ENCODE measurements around the gene FCHO1. TPM values are rescaled to one million over a fixed set of nuclear protein-coding genes. Genes with fewer than 3 reads are reported as not detected.

Gene FCHO1
- total RNA-seq, 2 experiments from 2014 or later: 54.3 to 54.5 TPM

DNA sequence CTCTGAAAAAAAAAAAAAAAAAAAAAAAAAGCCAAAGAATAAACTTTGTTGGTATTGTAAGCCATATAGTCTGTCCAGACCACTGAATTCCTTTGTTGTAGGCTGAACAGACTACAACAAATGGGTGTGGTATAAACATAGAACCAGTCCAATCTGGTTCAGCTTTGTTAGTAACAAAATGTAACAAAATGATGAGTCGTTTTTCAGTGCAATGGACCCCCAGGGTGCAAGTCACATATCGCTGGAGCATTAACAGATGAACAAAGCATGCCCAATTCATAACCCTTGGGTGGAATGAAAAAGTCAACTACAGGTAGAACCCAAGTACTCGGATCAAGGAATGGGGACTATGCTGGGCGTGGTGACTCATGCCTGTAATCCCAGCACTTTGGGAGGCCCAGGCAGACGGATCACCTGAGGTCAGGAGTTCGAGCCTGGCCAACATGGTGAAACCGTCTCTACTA lies 13.6 kb upstream of the FCHO1 start:
- H3K4me1 Mint-ChIP-seq (ENCODE audit: low read depth): peaks cover 8% of the 10 kb centered on the region
- no peak for DNase-seq
- H3K4me3 Mint-ChIP-seq: no peak overlapping the region
- peaks cover 18% of the 10 kb centered on the region for H3K36me3 Mint-ChIP-seq
- H3K9me3 Mint-ChIP-seq: no peaks in the 10 kb centered on the region
- ChIA-PET CTCF (interaction anchor here (1.2 kb wide), 1 partner anchor 13 kb away, joined by 3 read pairs; no protein-coding TSS in a partner anchor), POLR2A (interaction anchor here (1.0 kb wide), 1 partner anchor 13 kb away, joined by 3 read pairs; the partner anchor contains the start of gene FCHO1)
- no peak overlapping the region for H3K27ac Mint-ChIP-seq
- intact Hi-C loops (cut with micrococcal nuclease): no loop called here
- no peaks in the 10 kb centered on the region for H3K27me3 Mint-ChIP-seq

DNA sequence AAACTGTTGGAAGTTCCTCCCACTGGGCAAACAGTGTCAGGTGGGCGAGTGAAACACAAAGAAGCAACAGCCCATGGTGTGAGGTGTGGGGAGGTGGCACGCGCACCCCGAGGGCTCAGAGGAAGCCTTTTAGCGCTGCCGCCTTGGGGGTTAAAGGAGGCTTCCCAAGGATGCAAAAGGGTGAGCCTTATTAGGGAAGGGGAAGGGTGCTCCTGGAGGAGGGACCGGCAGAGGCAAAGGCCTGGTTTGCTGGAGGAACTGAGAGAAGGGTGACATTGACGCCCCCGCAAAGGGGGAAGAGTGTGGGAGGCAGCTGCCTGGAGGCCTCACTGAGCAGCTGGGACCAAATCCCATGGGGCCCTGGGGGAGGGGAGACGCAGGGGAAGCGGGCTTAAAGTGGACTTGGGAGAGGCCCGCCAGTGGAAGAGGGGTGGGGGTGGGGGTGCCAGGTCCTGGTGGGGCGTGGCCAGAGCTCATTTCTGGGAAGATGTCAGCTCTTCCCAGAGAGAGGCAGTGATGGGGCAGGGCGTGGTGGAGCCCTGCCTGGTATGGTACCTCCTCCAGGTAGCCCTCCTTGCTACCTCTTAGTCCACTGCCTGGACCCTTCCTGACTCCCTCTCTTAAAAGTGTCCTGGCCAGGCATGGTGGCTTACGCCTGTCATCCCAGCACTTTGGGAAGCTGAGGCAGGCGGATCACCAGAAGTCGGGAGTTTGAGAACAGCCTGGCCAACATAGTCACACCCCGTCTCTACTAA lies 12.0 kb upstream of the FCHO1 start:
- intact Hi-C loops (cut with micrococcal nuclease): no loop called here
- Mint-ChIP-seq H3K4me1 (ENCODE audit: low read depth) (peaks cover 12% of the 10 kb centered on the region), H3K27ac (peak overlapping the region; percentile 49), H3K9me3 (no peaks in the 10 kb centered on the region), H3K27me3 (no peaks in the 10 kb centered on the region), H3K4me3 (no peak overlapping the region), H3K36me3 (peaks cover 11% of the 10 kb centered on the region)
- CTCF ChIA-PET: interaction anchor here (0.9 to 1.2 kb wide), 2 partner anchors 14 to 199 kb away, joined by 3 read pairs; no protein-coding TSS in a partner anchor
- DNase-seq: no peak
- POLR2A ChIA-PET: no interaction called here

DNA sequence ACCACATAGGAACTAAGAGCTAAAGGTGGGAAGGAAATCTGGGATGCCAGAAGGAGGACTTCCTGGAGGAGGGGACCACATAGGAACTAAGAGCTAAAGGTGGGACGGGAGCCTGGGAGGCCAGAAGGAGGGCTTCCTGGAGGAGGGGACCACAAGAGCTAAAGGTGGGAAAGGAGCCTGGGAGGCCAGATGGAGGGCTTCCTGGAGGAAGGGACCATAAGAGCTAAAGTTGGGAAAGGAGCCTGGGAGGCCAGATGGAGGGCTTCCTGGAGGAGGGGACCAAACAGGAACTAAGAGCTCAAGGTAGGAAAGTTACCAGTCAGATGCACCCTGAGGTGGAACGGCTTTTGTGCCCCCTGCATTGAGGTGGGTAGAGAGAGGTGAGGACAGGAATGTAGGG lies 9.8 kb upstream of the FCHO1 start:
- no peak for DNase-seq
- peaks cover 2% of the 10 kb centered on the region for H3K36me3 Mint-ChIP-seq
- no peak overlapping the region for H3K4me3 Mint-ChIP-seq
- no peak overlapping the region for H3K27ac Mint-ChIP-seq
- intact Hi-C loops (cut with micrococcal nuclease): no loop called here
- CTCF ChIA-PET: interaction anchor here (1.4 to 1.5 kb wide), 2 partner anchors 168 to 245 kb away, joined by 3 to 4 read pairs; no protein-coding TSS in a partner anchor
- H3K27me3 Mint-ChIP-seq: no peaks in the 10 kb centered on the region
- H3K4me1 Mint-ChIP-seq (ENCODE audit: low read depth): peaks cover 13% of the 10 kb centered on the region
- POLR2A ChIA-PET: interaction anchor here (0.7 to 1.7 kb wide), 3 partner anchors 10 to 98 kb away, joined by 3 to 5 read pairs (median 5); partner anchors contain the start of gene FCHO1
- no peaks in the 10 kb centered on the region for H3K9me3 Mint-ChIP-seq

DNA sequence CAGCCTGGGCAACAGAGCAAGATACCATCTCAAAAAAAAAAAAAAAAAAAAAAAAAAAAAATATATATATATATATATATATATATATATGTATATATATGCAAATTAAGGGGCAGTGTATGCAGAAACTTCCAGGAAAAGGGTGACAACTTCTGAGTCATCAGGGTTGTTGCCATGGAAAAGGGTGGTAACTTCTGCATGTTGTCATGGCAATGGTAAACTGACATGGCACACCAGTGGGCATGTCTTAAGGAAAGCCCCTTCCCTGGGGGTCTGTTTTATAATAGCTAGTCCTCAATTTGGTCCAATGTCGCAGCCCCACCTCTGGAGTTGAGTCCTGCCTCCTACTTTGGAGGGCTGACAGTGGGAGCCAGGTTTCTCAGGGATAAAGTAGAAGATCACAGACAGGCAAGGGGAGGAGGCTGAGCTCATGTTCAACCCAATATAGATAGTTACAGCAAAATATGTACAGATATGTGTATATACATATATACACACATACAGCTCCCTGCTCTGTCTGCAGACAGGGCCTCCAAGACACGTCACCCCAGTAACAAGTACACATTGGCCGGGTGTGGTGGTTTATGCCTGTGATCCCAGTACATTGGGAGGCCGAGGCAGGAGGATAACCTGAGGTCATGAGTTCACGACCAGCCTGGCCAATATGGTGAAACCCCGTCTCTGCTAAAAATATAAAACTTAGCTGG lies 7.2 kb upstream of the FCHO1 start:
- no peaks in the 10 kb centered on the region for H3K9me3 Mint-ChIP-seq
- H3K27me3 Mint-ChIP-seq: no peaks in the 10 kb centered on the region
- no peaks in the 10 kb centered on the region for H3K36me3 Mint-ChIP-seq
- CTCF ChIA-PET: no interaction called here
- peak overlapping the region; percentile 64 for H3K27ac Mint-ChIP-seq
- POLR2A ChIA-PET: no interaction called here
- DNase-seq: peak; percentile 45
- intact Hi-C loops (cut with micrococcal nuclease): no loop called here
- H3K4me1 Mint-ChIP-seq (ENCODE audit: low read depth): peaks cover 24% of the 10 kb centered on the region
- no peak overlapping the region for H3K4me3 Mint-ChIP-seq

DNA sequence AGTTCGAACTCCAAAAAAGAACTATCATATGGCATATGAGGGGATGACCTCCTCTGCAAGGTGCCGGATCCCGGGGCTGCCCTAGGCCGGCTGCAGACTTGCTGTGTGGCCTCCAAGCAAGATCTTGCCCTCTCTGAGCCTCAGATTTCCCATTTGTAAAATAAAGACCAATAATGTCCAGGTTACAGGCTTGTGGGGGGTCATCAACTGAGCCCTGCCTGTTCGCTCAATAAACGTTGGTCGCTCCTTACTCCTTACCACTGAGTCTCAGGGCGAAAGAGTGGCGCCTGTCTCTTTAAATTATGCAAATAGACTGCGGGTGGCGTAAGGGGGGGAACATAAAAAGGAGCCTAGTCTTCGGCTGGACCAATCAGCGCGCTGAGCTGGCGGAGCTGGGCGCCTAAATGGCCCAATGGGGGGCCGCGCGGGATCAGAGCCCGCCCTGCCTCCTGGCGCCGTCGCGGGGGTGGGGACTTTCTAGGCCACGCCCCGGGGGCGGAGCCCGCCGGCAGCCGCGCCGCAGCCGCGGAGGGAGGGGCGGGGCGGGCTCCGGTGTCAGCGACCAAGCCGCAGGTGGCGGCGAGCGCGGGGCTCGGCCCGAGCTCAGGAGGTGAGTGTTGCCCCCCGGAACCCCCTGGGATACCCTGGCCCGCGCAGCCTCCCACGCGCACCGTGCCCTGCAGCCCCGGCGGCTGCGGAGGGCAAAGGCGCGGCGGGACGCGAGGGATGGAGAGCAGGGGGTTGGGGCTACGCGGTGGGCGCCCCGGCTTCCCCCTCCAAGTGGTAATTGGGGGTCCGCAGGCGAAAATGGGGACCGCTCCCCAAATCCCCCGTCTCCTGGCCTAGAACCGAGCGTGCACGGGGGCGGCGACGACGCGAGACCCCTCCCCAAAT lies 3.8 kb upstream of the FCHO1 start:
- Mint-ChIP-seq H3K27ac (peak overlapping the region; percentile 65), H3K4me3 (peak overlapping the region; percentile 83), H3K9me3 (no peaks in the 10 kb centered on the region), H3K27me3 (no peaks in the 10 kb centered on the region), H3K36me3 (peaks cover 3% of the 10 kb centered on the region), H3K4me1 (ENCODE audit: low read depth) (peaks cover 39% of the 10 kb centered on the region)
- CTCF ChIA-PET: interaction anchor here (1.2 kb wide), 1 partner anchor 37 kb away, joined by 4 read pairs; no protein-coding TSS in a partner anchor
- intact Hi-C loops (cut with micrococcal nuclease): loop anchor here (2.0 to 5.0 kb wide), 2 partner anchors 29 to 1085 kb away; partner anchors contain the start of genes MAP1S, SMIM7 and TMEM38A
- peak; percentile 97 for DNase-seq
- POLR2A ChIA-PET: interaction anchor here (0.5 kb wide), 1 partner anchor 532 kb away, joined by 6 read pairs; no protein-coding TSS in a partner anchor

DNA sequence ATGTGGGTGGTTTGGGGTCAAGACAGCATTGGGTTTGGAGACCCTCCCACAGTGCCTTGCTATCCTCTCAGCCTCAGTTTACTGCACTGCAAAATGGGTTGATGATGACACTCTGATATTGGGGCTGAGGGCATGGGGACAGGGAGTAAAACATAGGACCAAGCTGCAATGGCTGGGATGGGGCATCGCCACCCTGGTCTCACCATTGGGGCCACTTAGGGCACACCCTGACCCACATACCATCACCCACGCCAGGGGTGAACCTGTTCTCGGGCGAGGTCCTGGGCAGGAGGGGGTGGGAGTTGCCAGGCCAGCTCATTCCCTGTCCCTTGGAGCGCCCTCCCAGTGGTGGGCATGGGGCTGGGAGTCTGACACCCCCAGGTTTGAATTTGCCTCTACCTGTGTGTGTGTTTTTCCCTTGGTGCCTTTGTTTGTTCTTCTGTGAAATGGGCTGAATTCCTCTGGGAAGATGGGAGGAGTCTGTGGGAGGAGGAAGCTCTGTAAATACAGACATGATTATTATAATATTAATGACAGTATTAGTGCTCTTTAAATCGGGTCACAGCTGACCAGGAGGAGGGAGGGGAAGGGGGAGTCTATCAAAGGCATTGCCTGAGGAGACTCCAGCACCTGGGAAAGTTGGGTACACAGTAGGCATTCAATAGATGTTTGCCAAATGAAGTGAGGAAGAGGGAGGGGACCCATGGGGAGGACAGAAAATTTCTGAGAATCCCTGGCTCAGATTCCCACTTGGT lies 2.2 kb upstream of the FCHO1 start:
- H3K4me3 Mint-ChIP-seq: peak overlapping the region; percentile 83
- intact Hi-C loops (cut with micrococcal nuclease): loop anchor here (5.0 kb wide), 1 partner anchor 1087 kb away; the partner anchor contains the start of genes SMIM7 and TMEM38A
- ChIA-PET POLR2A (interaction anchor here (0.6 to 1.7 kb wide), 2 partner anchors 14 to 110 kb away, joined by 3 read pairs; no protein-coding TSS in a partner anchor), CTCF (no interaction called here)
- peaks cover 7% of the 10 kb centered on the region for H3K36me3 Mint-ChIP-seq
- no peaks in the 10 kb centered on the region for H3K27me3 Mint-ChIP-seq
- H3K9me3 Mint-ChIP-seq: no peaks in the 10 kb centered on the region
- H3K27ac Mint-ChIP-seq: peak overlapping the region; percentile 95
- no peak for DNase-seq
- peaks cover 44% of the 10 kb centered on the region for H3K4me1 Mint-ChIP-seq (ENCODE audit: low read depth)

DNA sequence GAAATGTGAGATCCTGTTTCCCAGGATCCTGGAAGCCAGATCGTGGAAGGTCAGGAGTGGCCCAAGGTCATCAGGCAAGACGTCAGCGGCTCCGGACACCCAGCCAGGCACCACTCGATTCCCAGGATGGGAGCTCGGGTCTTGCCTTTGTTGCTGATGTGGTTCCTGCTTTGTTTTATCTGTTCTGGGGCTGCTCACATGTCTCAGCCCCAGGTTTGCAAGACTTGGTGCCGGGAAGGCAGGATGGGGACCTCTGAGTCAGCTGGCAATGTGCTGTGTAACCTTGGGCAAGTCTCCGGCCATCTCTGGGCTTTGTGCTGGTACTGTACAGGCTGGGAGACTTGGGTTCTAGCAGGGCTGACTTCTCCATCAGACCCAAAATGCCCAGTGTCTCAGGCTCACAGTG lies 1.4 kb upstream of the FCHO1 start:
- Mint-ChIP-seq H3K4me3 (peak overlapping the region; percentile 83), H3K4me1 (ENCODE audit: low read depth) (peaks cover 51% of the 10 kb centered on the region), H3K27ac (peak overlapping the region; percentile 95), H3K36me3 (peaks cover 13% of the 10 kb centered on the region), H3K9me3 (no peaks in the 10 kb centered on the region), H3K27me3 (no peaks in the 10 kb centered on the region)
- ChIA-PET POLR2A (interaction anchor here (1.7 to 2.2 kb wide), 2 partner anchors 98 to 114 kb away, joined by 4 to 11 read pairs; partner anchors contain the start of gene JAK3), CTCF (no interaction called here)
- peak; percentile 73 for DNase-seq
- intact Hi-C loops (cut with micrococcal nuclease): loop anchor here (5.0 kb wide), 1 partner anchor 1088 kb away; the partner anchor contains the start of genes SMIM7 and TMEM38A

DNA sequence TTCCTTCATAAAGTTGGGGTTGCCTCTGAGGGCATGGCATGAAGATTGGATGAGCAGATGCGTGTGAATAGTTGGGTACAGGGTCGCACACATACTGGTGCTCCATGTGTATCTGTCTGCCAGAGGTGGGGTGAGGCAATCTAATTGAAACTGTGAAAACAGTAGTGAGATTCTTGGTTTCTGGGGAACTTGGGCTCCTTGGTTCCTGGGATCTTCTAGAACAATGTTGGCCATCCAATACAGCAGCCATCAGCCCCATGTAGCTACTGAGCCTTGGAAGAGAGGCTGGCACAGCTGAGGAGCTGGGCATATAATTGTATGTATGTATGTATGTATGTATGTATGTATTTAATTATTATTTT lies 616 bp downstream of the FCHO1 start:
- Mint-ChIP-seq H3K9me3 (no peaks in the 10 kb centered on the region), H3K27me3 (no peaks in the 10 kb centered on the region), H3K4me3 (peak overlapping the region; percentile 83), H3K36me3 (peaks cover 27% of the 10 kb centered on the region), H3K27ac (peak overlapping the region; percentile 95), H3K4me1 (ENCODE audit: low read depth) (peaks cover 65% of the 10 kb centered on the region)
- intact Hi-C loops (cut with micrococcal nuclease): no loop called here
- ChIA-PET CTCF (interaction anchor here (1.1 to 1.6 kb wide), 2 partner anchors 26 to 181 kb away, joined by 3 to 6 read pairs; partner anchors contain the start of gene CCDC124), POLR2A (interaction anchor here (0.7 to 2.2 kb wide), 5 partner anchors 23 to 142 kb away, joined by 3 to 11 read pairs (median 6); partner anchors contain the start of genes JAK3, MAP1S and RPL18A)
- no peak for DNase-seq

DNA sequence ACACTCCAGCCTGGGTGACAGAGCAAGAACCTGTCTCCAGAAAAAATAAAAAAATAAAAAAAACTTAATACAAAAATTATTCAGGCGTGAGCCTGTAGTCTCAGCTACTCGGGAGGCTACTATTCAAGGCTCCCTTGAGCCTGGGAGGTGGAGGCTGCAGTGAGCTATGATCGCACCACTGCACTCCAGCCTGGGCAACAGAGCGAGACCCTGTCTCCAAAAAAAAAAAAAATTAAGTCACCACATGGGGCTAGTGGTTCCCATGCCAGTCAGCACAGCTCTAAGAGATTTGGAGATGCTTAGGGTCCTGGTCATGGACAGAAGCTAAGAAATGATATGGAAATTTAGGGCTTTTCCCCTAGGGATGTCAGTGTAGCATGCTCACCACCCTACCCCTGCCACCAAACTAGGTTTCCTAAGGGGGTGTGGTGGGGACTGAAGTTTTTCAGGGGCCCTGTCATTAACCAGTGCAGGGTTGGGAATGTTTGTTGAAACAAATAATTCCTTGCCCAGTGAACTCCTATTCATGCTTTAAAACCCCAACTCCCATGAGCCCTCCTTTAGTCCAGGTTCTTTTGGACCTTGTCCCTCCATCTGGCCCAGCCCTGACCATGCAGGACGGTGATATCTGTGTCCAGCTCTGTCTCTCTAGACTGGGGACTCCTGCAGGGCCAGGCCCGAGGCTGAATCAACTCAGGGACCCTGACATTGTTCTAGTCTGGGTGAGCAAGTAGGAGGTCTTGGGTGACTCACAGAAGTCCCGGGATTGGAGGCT lies 1.8 kb downstream of the FCHO1 start:
- H3K27me3 Mint-ChIP-seq: no peaks in the 10 kb centered on the region
- H3K27ac Mint-ChIP-seq: no peak overlapping the region
- peaks cover 62% of the 10 kb centered on the region for H3K4me1 Mint-ChIP-seq (ENCODE audit: low read depth)
- POLR2A ChIA-PET: interaction anchor here (0.6 to 2.1 kb wide), 4 partner anchors 22 to 424 kb away, joined by 3 to 6 read pairs (median 4); partner anchors contain the start of gene RPL18A
- no peak for DNase-seq
- CTCF ChIA-PET: interaction anchor here (0.7 kb wide), 1 partner anchor 35 kb away, joined by 3 read pairs; no protein-coding TSS in a partner anchor
- H3K36me3 Mint-ChIP-seq: peaks cover 32% of the 10 kb centered on the region
- no peaks in the 10 kb centered on the region for H3K9me3 Mint-ChIP-seq
- intact Hi-C loops (cut with micrococcal nuclease): no loop called here
- no peak overlapping the region for H3K4me3 Mint-ChIP-seq

DNA sequence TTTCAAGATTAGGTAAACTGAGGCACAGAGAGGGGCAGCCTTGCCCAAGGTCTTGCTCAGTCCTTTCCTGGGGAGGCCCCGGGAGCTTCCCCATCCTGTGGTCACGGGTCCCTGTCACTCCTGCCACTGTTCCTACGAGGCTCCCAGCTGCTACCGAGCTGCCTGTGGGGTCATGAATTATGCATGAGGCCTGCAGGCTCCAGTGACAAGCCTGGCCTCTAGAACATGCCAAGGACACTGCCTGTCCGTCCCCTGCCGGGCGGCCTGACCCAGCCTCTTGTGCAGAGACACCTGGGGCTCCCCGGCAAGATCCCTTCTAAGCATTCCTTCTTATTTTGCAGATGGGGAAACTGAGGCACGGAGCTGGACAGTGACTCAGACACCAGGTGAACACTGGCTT lies 2.7 kb downstream of the FCHO1 start:
- Mint-ChIP-seq H3K4me3 (no peak overlapping the region), H3K27me3 (no peaks in the 10 kb centered on the region), H3K4me1 (ENCODE audit: low read depth) (peaks cover 60% of the 10 kb centered on the region), H3K27ac (no peak overlapping the region), H3K9me3 (no peaks in the 10 kb centered on the region), H3K36me3 (peaks cover 38% of the 10 kb centered on the region)
- DNase-seq: no peak
- intact Hi-C loops (cut with micrococcal nuclease): no loop called here
- CTCF ChIA-PET: interaction anchor here (1.2 to 1.4 kb wide), 2 partner anchors 50 to 525 kb away, joined by 3 to 6 read pairs; no protein-coding TSS in a partner anchor
- POLR2A ChIA-PET: interaction anchor here (0.9 to 1.5 kb wide), 2 partner anchors 12 to 107 kb away, joined by 3 read pairs; no protein-coding TSS in a partner anchor
